Right forelimb (tissue), 1 donor: ENCODE results near the gene ADAMTS19.

ENCODE experiments used
- DNase-seq: peaks from one replicate; pipeline ENCODE4 v3.0.0-alpha.2; 2018

ADAMTS19 gene

GRCh38 chr5:129768735-129769134 is 308.6 kb downstream of the ADAMTS19 start:
- DNase-seq, result no peak

- DNase-seq, result no peak
Observed at GRCh38 chr5:129770024-129770820, 310.1 kb downstream of the ADAMTS19 start.

- DNase-seq, result peak; percentile 68
Observed at GRCh38 chr5:129771058-129771838, 311.1 kb downstream of the ADAMTS19 start.

- DNase-seq, result no peak
Observed at GRCh38 chr5:129773376-129773775, 313.3 kb downstream of the ADAMTS19 start.

GRCh38 chr5:129781594-129781993 is 321.5 kb downstream of the ADAMTS19 start:
- DNase-seq, result no peak
